ENCODE data around the gene VSIG10L2. TPM values are rescaled to one million over a fixed set of nuclear protein-coding genes. Genes with fewer than 3 reads are reported as not detected.

VSIG10L2 gene
- total RNA-seq, 1 experiment from 2014 or later = not detected

DNA sequence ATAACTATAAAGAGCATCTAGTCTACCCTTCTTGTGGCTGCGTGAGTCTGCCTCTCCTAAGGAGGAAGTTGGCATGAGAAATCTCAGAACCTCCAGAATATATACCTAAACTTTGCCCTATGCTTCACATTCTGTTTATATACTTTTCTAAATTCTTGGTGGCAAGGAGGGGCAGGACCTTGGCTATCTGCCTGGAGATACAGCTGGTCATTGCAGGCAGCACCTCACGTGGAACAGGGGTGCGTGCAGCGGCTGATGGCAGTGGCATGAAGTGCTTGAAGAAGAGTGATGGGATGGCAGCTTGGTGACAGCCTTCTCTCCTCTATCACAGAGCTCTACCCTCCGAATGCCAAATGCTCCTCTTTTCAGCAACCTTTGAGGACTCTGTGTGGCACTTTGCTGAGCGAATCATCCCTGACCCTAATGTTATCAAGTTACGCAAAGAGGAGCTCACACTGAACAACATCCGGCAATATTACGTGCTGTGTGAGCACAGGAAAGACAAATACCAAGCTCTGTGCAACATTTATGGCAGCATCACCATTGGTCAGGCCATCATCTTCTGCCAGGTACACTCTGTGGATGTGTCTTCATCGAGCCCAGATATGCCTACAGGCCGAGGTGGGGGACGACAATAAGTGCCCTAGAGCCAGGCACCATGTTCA is 29.0 kb upstream of the VSIG10L2 start:
- H3K14ac ChIP-seq (ENCODE audit: insufficient read depth, low read length) = no peak overlapping the region
- H4K5ac ChIP-seq (ENCODE audit: insufficient read length, low read depth, low read length) = no peak overlapping the region
- no peak overlapping the region for H3T11ph ChIP-seq (ENCODE audit: low read length)
- Mint-ChIP-seq H3K9me3 (no peaks in the 10 kb centered on the region), H3K27me3 (ENCODE audit: low read depth) (no peaks in the 10 kb centered on the region; the same call in 1 of the 2 replicates), H3K36me3 (ENCODE audit: insufficient read depth in 1 of 3, low read depth in 3 of 3) (peaks cover 0 to 3% (median 0%) of the 10 kb centered on the region in 3 experiments; a peak in 1 of 7 replicates), H3K4me3 (no peak overlapping the region), H3K4me1 (peaks cover 0 to 6% of the 10 kb centered on the region in 2 experiments; a peak in 2 of 4 replicates), H3K27ac (no peak overlapping the region)
- TF ChIP-seq, protein P1, sequence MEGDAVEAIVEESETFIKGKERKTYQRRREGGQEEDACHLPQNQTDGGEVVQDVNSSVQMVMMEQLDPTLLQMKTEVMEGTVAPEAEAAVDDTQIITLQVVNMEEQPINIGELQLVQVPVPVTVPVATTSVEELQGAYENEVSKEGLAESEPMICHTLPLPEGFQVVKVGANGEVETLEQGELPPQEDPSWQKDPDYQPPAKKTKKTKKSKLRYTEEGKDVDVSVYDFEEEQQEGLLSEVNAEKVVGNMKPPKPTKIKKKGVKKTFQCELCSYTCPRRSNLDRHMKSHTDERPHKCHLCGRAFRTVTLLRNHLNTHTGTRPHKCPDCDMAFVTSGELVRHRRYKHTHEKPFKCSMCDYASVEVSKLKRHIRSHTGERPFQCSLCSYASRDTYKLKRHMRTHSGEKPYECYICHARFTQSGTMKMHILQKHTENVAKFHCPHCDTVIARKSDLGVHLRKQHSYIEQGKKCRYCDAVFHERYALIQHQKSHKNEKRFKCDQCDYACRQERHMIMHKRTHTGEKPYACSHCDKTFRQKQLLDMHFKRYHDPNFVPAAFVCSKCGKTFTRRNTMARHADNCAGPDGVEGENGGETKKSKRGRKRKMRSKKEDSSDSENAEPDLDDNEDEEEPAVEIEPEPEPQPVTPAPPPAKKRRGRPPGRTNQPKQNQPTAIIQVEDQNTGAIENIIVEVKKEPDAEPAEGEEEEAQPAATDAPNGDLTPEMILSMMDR (conservative IDR thresholded peaks at IDR 0.05) = no peak
- H2AFZ ChIP-seq (ENCODE audit: low read length) = no peak overlapping the region
- H2BK120ac ChIP-seq (ENCODE audit: low read depth, low read length, poor library complexity, severe bottlenecking) = no peak overlapping the region
- no peak overlapping the region for H3K4me2 ChIP-seq (ENCODE audit: insufficient read depth, insufficient read length, low read length)
- H3K79me1 ChIP-seq (ENCODE audit: insufficient read depth, low read depth, low read length, poor library complexity, severe bottlenecking) = no peaks in the 10 kb centered on the region
- H3K9me3 ChIP-seq (ENCODE audit: control insufficient read depth, low read depth, low read length) = no peaks in the 10 kb centered on the region
- H2BK5ac ChIP-seq (ENCODE audit: insufficient read length, low read length) = no peak overlapping the region
- H3K18ac ChIP-seq (ENCODE audit: insufficient read length, low read depth, low read length) = no peak overlapping the region
- no peak overlapping the region for H4K8ac ChIP-seq (replicated peaks; ENCODE audit: insufficient read length, low read depth, low read length)
- no CpG with 5 or more reads among the region's 12 CpGs for WGBS (ENCODE audit: extremely low coverage, insufficient read length, low lambda C conversion rate)
- no peaks in the 10 kb centered on the region for H4K20me1 ChIP-seq (ENCODE audit: control insufficient read depth, insufficient read depth, insufficient read length)
- no peak overlapping the region for H2BK12ac ChIP-seq (ENCODE audit: insufficient read length, low read depth, low read length)
- no peaks in the 10 kb centered on the region for H3K23me2 ChIP-seq (ENCODE audit: insufficient read length, low read depth, low read length, poor library complexity, severe bottlenecking)
- H4K91ac ChIP-seq (ENCODE audit: insufficient read length, low read depth, low read length) = no peak overlapping the region
- no peaks in the 10 kb centered on the region for H3K79me2 ChIP-seq (ENCODE audit: insufficient read depth, low read length)
- H2BK20ac ChIP-seq (ENCODE audit: low read depth, low read length, poor library complexity, severe bottlenecking) = no peak overlapping the region
- H3K56ac ChIP-seq (ENCODE audit: insufficient read length, low read depth, low read length) = no peak overlapping the region
- no peak overlapping the region for H3K23ac ChIP-seq (ENCODE audit: insufficient read length, low read depth, low read length)
- no peak overlapping the region for H2BK15ac ChIP-seq (ENCODE audit: low read depth, low read length)
- no peaks in the 10 kb centered on the region for H3K27me3 ChIP-seq (ENCODE audit: insufficient read depth, low read length)
- H3K27ac ChIP-seq (ENCODE audit: insufficient read length, low read depth, low read length) = no peak overlapping the region
- no peaks in the 10 kb centered on the region for H3K4me1 ChIP-seq (ENCODE audit: insufficient read depth, low read length)
- no peak overlapping the region for H3K4ac ChIP-seq (ENCODE audit: low read depth, low read length)
- no peak overlapping the region for H2AK5ac ChIP-seq (ENCODE audit: insufficient read length, low read length)
- DNase-seq = no peak
- no peak overlapping the region for H3K9ac ChIP-seq (ENCODE audit: extremely low read depth, insufficient read length, low read length)

All from H9 (cell line).